ENCODE data around the gene PLD2.
"Not testable (repeated sequence)": the region's sequence is repeated elsewhere in the genome, so short reads cannot be mapped to it uniquely, and the experiment has no call there.

The PLD2 gene

DNA sequence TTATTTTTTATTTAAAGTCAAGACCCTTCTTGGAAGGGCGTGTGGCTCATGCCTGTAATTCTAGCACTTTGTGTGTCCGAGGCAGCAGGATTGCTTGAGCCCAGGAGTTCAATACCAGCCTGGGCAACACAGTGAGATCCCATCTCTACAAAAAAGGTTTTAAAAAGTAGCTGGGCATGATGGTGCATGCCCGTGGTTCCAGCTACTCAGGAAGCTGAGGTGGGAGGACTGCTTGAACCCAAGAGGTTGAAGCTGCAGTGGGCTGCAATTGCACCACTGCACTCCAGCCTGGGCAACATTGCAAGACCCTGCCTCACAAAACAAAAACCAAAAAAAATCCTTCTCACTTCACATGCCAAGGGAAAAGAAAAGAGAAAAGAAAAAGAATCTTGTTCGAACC, 55.8 kb downstream of the PLD2 start:
- Histone ChIP-seq H2BK120ac (ENCODE audit: low read depth, low read length) (no peak overlapping the region), H2BK5ac (ENCODE audit: low read depth, low read length, poor library complexity, severe bottlenecking) (no peak overlapping the region), H3K4me3 (ENCODE audit: insufficient read depth in 1 of 2, low read depth in 1 of 2, low read length in 2 of 2) (no peak overlapping the region), H2BK12ac (ENCODE audit: low read length in 2 of 2) (no peak overlapping the region), H3K14ac (ENCODE audit: low read length in 2 of 2) (no peak overlapping the region), H3K4me2 (ENCODE audit: low read length, poor library complexity, severe bottlenecking) (no peak overlapping the region), H2AK5ac (ENCODE audit: low read length, severe bottlenecking) (no peak overlapping the region), H3K9me3 (ENCODE audit: control insufficient read depth, low read length) (no peaks in the 10 kb centered on the region), H3K79me1 (replicated peaks; ENCODE audit: low read length, poor library complexity, severe bottlenecking) (peaks cover 28% of the 10 kb centered on the region), H3K18ac (ENCODE audit: low read depth in 1 of 2, low read length in 2 of 2) (no peak overlapping the region), H2AFZ (ENCODE audit: low read depth, low read length) (no peak overlapping the region), H4K91ac (ENCODE audit: low read length) (no peak overlapping the region), H3K27ac (ENCODE audit: low read length, poor library complexity, severe bottlenecking) (no peak overlapping the region), H3K4ac (ENCODE audit: low read depth in 1 of 2, low read length in 2 of 2) (no peak overlapping the region), H2BK15ac (ENCODE audit: low read depth, poor library complexity, severe bottlenecking) (no peak overlapping the region), H3K9ac (ENCODE audit: low read length) (no peak overlapping the region), H3K36me3 (ENCODE audit: control insufficient read depth in 1 of 2, insufficient read depth in 2 of 2, low read depth in 1 of 2, low read length in 2 of 2) (peaks cover 7 to 18% of the 10 kb centered on the region in 2 experiments), H3K27me3 (ENCODE audit: control insufficient read depth in 1 of 2, insufficient read depth in 1 of 2, low read length in 2 of 2) (no peaks in the 10 kb centered on the region), H3K23ac (ENCODE audit: low read length in 2 of 2) (no peak overlapping the region), H3K4me1 (ENCODE audit: control insufficient read depth, insufficient read depth, low read depth, low read length) (peaks cover 9% of the 10 kb centered on the region), H4K8ac (ENCODE audit: low read length) (no peak overlapping the region)
- no peak for DNase-seq
- WGBS, result 86% methylated on average over 4 of the region's 4 CpGs

DNA sequence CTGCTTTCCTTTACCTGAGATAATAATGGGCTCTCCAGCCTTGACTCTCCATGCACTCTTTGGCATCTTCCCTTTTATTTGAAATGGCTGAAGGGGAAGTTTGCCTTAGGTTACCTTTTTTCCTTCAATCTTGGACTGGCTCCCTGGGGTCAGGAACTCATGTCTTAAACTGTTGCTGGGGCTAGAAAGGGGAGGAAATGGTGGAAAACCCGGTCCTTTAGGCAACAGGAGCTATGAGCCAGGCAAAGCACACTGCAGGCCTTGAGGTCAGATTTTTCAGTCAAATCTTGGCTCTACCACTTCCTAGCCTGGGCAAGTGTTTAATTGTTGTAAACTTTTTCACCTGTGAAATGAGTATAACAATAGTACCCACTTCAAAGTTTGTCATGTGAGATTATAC, 56.4 kb downstream of the PLD2 start:
- H2BK12ac ChIP-seq (ENCODE audit: low read length in 2 of 2), result no peak overlapping the region
- DNase-seq, result no peak
- no peak overlapping the region for H3K4me2 ChIP-seq (ENCODE audit: low read length, poor library complexity, severe bottlenecking)

DNA sequence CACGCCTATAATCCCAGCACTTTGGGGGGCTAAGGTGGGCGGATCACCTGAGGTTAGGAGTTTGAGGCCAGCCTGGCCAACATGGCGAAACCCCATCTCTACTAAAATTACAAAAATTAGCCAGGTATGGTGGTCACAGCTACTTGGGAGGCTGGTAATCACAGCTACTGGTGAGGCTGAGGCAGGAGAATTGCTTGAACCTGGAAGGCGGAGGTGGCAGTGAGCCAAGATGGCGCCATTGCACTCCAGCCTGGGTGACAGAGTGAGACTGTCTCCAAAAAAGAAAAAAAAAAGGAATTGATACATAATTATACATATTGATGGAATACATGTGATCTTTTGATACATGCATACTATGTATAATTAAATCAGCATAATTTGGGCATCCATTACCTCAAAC, 60.6 kb downstream of the PLD2 start:
- not testable (repeated sequence) for H2BK12ac ChIP-seq (ENCODE audit: low read length in 2 of 2)

More for the DNA sequence above, 56.4 kb downstream of the PLD2 start:
- Histone ChIP-seq H4K8ac (ENCODE audit: low read length) (no peak overlapping the region), H3K27ac (ENCODE audit: low read length, poor library complexity, severe bottlenecking) (no peak overlapping the region), H3K27me3 (ENCODE audit: control insufficient read depth in 1 of 2, insufficient read depth in 1 of 2, low read length in 2 of 2) (no peaks in the 10 kb centered on the region), H3K4me1 (ENCODE audit: control insufficient read depth, insufficient read depth, low read depth, low read length) (peaks cover 6% of the 10 kb centered on the region), H2AK5ac (ENCODE audit: low read length, severe bottlenecking) (no peak overlapping the region), H3K18ac (ENCODE audit: low read depth in 1 of 2, low read length in 2 of 2) (no peak overlapping the region), H2AFZ (ENCODE audit: low read depth, low read length) (no peak overlapping the region), H3K23ac (ENCODE audit: low read length in 2 of 2) (no peak overlapping the region), H2BK120ac (ENCODE audit: low read depth, low read length) (no peak overlapping the region), H3K9ac (ENCODE audit: low read length) (no peak overlapping the region), H3K4ac (ENCODE audit: low read depth in 1 of 2, low read length in 2 of 2) (no peak overlapping the region), H3K36me3 (ENCODE audit: control insufficient read depth in 1 of 2, insufficient read depth in 2 of 2, low read depth in 1 of 2, low read length in 2 of 2) (peaks cover 7 to 18% of the 10 kb centered on the region in 2 experiments), H3K79me1 (replicated peaks; ENCODE audit: low read length, poor library complexity, severe bottlenecking) (peaks cover 29% of the 10 kb centered on the region), H3K4me3 (ENCODE audit: insufficient read depth in 1 of 2, low read depth in 1 of 2, low read length in 2 of 2) (no peak overlapping the region), H2BK5ac (ENCODE audit: low read depth, low read length, poor library complexity, severe bottlenecking) (no peak overlapping the region), H3K14ac (ENCODE audit: low read length in 2 of 2) (no peak overlapping the region), H4K91ac (ENCODE audit: low read length) (no peak overlapping the region), H2BK15ac (ENCODE audit: low read depth, poor library complexity, severe bottlenecking) (no peak overlapping the region), H3K9me3 (ENCODE audit: control insufficient read depth, low read length) (no peaks in the 10 kb centered on the region)
- 100% methylated on average over 1 of the region's 1 CpG for WGBS

DNA sequence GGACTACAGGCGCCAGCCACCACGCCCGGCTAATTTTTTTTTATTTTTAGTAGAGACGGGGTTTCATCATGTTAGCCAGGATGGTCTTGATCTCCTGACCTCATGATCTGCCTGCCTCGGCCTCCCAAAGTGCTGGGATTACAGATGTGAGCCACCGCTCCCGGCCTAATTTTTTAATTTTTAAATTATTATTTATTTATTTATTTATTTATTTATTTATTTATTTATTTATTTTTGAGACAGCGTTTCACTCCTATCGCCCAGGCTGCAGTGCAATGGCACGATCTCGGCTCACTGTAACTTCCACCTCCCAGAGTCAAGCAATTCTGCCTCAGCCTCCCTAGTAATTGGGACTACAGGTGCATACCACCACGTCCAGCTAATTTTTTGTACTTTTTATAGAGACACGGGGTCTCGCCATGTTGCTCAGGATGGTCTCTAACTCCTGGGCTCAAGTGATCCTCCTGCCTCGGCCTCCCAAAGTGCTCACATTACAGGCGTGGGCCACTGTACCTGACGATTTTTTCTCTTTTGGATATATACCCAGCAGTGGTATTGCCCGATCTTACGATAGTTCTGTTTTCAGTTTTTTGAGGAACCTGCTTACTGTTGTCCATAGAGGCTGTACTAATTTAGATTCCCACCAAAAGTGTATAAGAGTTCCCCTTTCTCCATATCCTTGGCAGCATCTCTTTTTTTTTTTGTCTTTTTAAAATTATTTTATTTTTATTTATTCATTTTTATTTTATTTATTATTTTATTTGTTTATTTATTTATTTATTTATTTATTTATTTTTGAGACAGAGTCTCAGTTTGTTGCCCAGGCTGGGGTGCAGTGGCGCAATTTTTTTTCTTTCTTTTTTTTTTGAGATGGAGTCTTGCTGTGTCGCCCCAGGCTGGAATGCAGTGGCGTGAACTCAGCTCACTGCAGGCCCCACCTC, 62.4 kb downstream of the PLD2 start:
- not testable (repeated sequence) for H3K23ac ChIP-seq (ENCODE audit: low read length in 2 of 2); H3K27ac ChIP-seq (ENCODE audit: low read length, poor library complexity, severe bottlenecking); H2BK12ac ChIP-seq (ENCODE audit: low read length in 2 of 2); H3K36me3 ChIP-seq (ENCODE audit: control insufficient read depth in 1 of 2, insufficient read depth in 2 of 2, low read depth in 1 of 2, low read length in 2 of 2); H2BK5ac ChIP-seq (ENCODE audit: low read depth, low read length, poor library complexity, severe bottlenecking); H2BK120ac ChIP-seq (ENCODE audit: low read depth, low read length); H3K18ac ChIP-seq (ENCODE audit: low read depth in 1 of 2, low read length in 2 of 2); H3K9ac ChIP-seq (ENCODE audit: low read length); H3K4me1 ChIP-seq (ENCODE audit: control insufficient read depth, insufficient read depth, low read depth, low read length); H2AK5ac ChIP-seq (ENCODE audit: low read length, severe bottlenecking); H3K4ac ChIP-seq (ENCODE audit: low read depth in 1 of 2, low read length in 2 of 2); H2AFZ ChIP-seq (ENCODE audit: low read depth, low read length); H3K4me2 ChIP-seq (ENCODE audit: low read length, poor library complexity, severe bottlenecking); H3K27me3 ChIP-seq (ENCODE audit: control insufficient read depth in 1 of 2, insufficient read depth in 1 of 2, low read length in 2 of 2); H3K14ac ChIP-seq (ENCODE audit: low read length in 2 of 2); DNase-seq; H4K91ac ChIP-seq (ENCODE audit: low read length); H3K9me3 ChIP-seq (ENCODE audit: control insufficient read depth, low read length); H4K8ac ChIP-seq (ENCODE audit: low read length); H3K4me3 ChIP-seq (ENCODE audit: insufficient read depth in 1 of 2, low read depth in 1 of 2, low read length in 2 of 2); H2BK15ac ChIP-seq (ENCODE audit: low read depth, poor library complexity, severe bottlenecking)
- peaks cover 22% of the 10 kb centered on the region for H3K79me1 ChIP-seq (replicated peaks; ENCODE audit: low read length, poor library complexity, severe bottlenecking)
- whole genome bisulfite sequencing, result 93% methylated on average over 16 of the region's 22 CpGs

More for the DNA sequence above, 60.6 kb downstream of the PLD2 start:
- H3K4me1 ChIP-seq (ENCODE audit: control insufficient read depth, insufficient read depth, low read depth, low read length); H3K27ac ChIP-seq (ENCODE audit: low read length, poor library complexity, severe bottlenecking); H3K27me3 ChIP-seq (ENCODE audit: control insufficient read depth in 1 of 2, insufficient read depth in 1 of 2, low read length in 2 of 2); H3K23ac ChIP-seq (ENCODE audit: low read length in 2 of 2); DNase-seq; H2AFZ ChIP-seq (ENCODE audit: low read depth, low read length); H4K8ac ChIP-seq (ENCODE audit: low read length); H4K91ac ChIP-seq (ENCODE audit: low read length); H2BK120ac ChIP-seq (ENCODE audit: low read depth, low read length); H3K9ac ChIP-seq (ENCODE audit: low read length); H2BK5ac ChIP-seq (ENCODE audit: low read depth, low read length, poor library complexity, severe bottlenecking); H3K36me3 ChIP-seq (ENCODE audit: control insufficient read depth in 1 of 2, insufficient read depth in 2 of 2, low read depth in 1 of 2, low read length in 2 of 2); H2AK5ac ChIP-seq (ENCODE audit: low read length, severe bottlenecking); H3K4ac ChIP-seq (ENCODE audit: low read depth in 1 of 2, low read length in 2 of 2); H3K4me3 ChIP-seq (ENCODE audit: insufficient read depth in 1 of 2, low read depth in 1 of 2, low read length in 2 of 2); H3K14ac ChIP-seq (ENCODE audit: low read length in 2 of 2); H3K4me2 ChIP-seq (ENCODE audit: low read length, poor library complexity, severe bottlenecking); H2BK15ac ChIP-seq (ENCODE audit: low read depth, poor library complexity, severe bottlenecking); H3K9me3 ChIP-seq (ENCODE audit: control insufficient read depth, low read length); H3K18ac ChIP-seq (ENCODE audit: low read depth in 1 of 2, low read length in 2 of 2): not testable (repeated sequence)
- 96% methylated on average over 2 of the region's 5 CpGs for WGBS
- H3K79me1 ChIP-seq (replicated peaks; ENCODE audit: low read length, poor library complexity, severe bottlenecking), result peaks cover 26% of the 10 kb centered on the region

Measured in mesenchymal stem cell (in vitro differentiated cells and primary cell).